ENCODE measurements around the gene RPUSD2. TPM values are rescaled to one million over a fixed set of nuclear protein-coding genes. Genes with fewer than 3 reads are reported as not detected.

RPUSD2 gene
- polyA plus RNA-seq, 1 experiment: 5.9 TPM

GRCh38 chr15:40543631-40544294 lies 25.3 kb upstream of the RPUSD2 start:
- Histone ChIP-seq H3K27me3 (ENCODE audit: control insufficient read depth, insufficient read depth, low read length) (no peaks in the 10 kb centered on the region), H3K4me3 (ENCODE audit: low read depth, low read length) (no peak overlapping the region), H3K9me3 (ENCODE audit: control insufficient read depth, insufficient read depth, low read length) (no peaks in the 10 kb centered on the region), H3K27ac (ENCODE audit: low read depth, low read length) (no peak overlapping the region)
- no peak for DNase-seq (ENCODE audit: low read depth, low spot score)
- ChIA-PET CTCF (no interaction called here), POLR2A (no interaction called here)
- no peak for TF ChIP-seq CTCF (IDR thresholded peaks at IDR 0.05; ENCODE audit: low read depth, low read length)

GRCh38 chr15:40545457-40545856 lies 23.6 kb upstream of the RPUSD2 start:
- Histone ChIP-seq H3K27ac (ENCODE audit: low read depth, low read length) (no peak overlapping the region), H3K9me3 (ENCODE audit: control insufficient read depth, insufficient read depth, low read length) (no peaks in the 10 kb centered on the region), H3K4me3 (ENCODE audit: low read depth, low read length) (no peak overlapping the region), H3K27me3 (ENCODE audit: control insufficient read depth, insufficient read depth, low read length) (no peaks in the 10 kb centered on the region)
- ChIA-PET CTCF (interaction anchor here (1.0 kb wide), 1 partner anchor 44 kb away, joined by 3 read pairs; no protein-coding TSS in a partner anchor), POLR2A (no interaction called here)
- DNase-seq (ENCODE audit: low read depth, low spot score): no peak
- TF ChIP-seq CTCF (IDR thresholded peaks at IDR 0.05; ENCODE audit: low read depth, low read length): no peak

GRCh38 chr15:40548610-40549009 lies 20.5 kb upstream of the RPUSD2 start:
- ChIA-PET CTCF (no interaction called here), POLR2A (no interaction called here)
- H3K4me3 ChIP-seq (ENCODE audit: low read depth, low read length): no peak overlapping the region
- no peak for DNase-seq (ENCODE audit: low read depth, low spot score)
- H3K27me3 ChIP-seq (ENCODE audit: control insufficient read depth, insufficient read depth, low read length): no peaks in the 10 kb centered on the region
- no peaks in the 10 kb centered on the region for H3K9me3 ChIP-seq (ENCODE audit: control insufficient read depth, insufficient read depth, low read length)
- no peak for TF ChIP-seq CTCF (IDR thresholded peaks at IDR 0.05; ENCODE audit: low read depth, low read length)
- no peak overlapping the region for H3K27ac ChIP-seq (ENCODE audit: low read depth, low read length)

GRCh38 chr15:40549894-40550293 lies 19.2 kb upstream of the RPUSD2 start:
- H3K27me3 ChIP-seq (ENCODE audit: control insufficient read depth, insufficient read depth, low read length): no peaks in the 10 kb centered on the region
- POLR2A ChIA-PET: interaction anchor here (0.5 kb wide), 1 partner anchor 15 kb away, joined by 3 read pairs; the partner anchor contains the start of gene CCDC32
- H3K27ac ChIP-seq (ENCODE audit: low read depth, low read length): no peak overlapping the region
- H3K9me3 ChIP-seq (ENCODE audit: control insufficient read depth, insufficient read depth, low read length): no peaks in the 10 kb centered on the region
- no peak for TF ChIP-seq CTCF (IDR thresholded peaks at IDR 0.05; ENCODE audit: low read depth, low read length)
- CTCF ChIA-PET: interaction anchor here (0.9 to 1.3 kb wide), 2 partner anchors 43 to 309 kb away, joined by 3 read pairs; no protein-coding TSS in a partner anchor
- H3K4me3 ChIP-seq (ENCODE audit: low read depth, low read length): no peak overlapping the region
- DNase-seq (ENCODE audit: low read depth, low spot score): no peak

- H3K27ac ChIP-seq (ENCODE audit: low read depth, low read length): no peak overlapping the region
These were observed 18.6 kb upstream of the RPUSD2 start for GRCh38 chr15:40550341-40551037.

More at GRCh38 chr15:40550341-40551037, 18.6 kb upstream of the RPUSD2 start:
- Histone ChIP-seq H3K4me3 (ENCODE audit: low read depth, low read length) (no peak overlapping the region), H3K9me3 (ENCODE audit: control insufficient read depth, insufficient read depth, low read length) (no peaks in the 10 kb centered on the region), H3K27me3 (ENCODE audit: control insufficient read depth, insufficient read depth, low read length) (no peaks in the 10 kb centered on the region)
- ChIA-PET CTCF (interaction anchor here (0.9 to 1.3 kb wide), 2 partner anchors 44 to 309 kb away, joined by 3 read pairs; no protein-coding TSS in a partner anchor), POLR2A (interaction anchor here (0.5 kb wide), 1 partner anchor 14 kb away, joined by 3 read pairs; the partner anchor contains the start of gene CCDC32)
- no peak for DNase-seq (ENCODE audit: low read depth, low spot score)
- no peak for TF ChIP-seq CTCF (IDR thresholded peaks at IDR 0.05; ENCODE audit: low read depth, low read length)
